HepG2 (cell line): Measurements from ENCODE around the gene INSIG1.

Source experiments
- FOXK1 ChIP-seq: sonication (generic); formaldehyde crosslinking; IDR thresholded peaks from 2 replicates; pipeline ENCODE4 v1.4.0; 2020; ENCODE audit warnings: low read depth, missing genetic modification reagents, borderline replicate concordance
- MAZ ChIP-seq, 2 experiments: sonication (generic) in 1 of 2; formaldehyde crosslinking in 1 of 2; IDR thresholded peaks; 2 replicates each; pipeline versions ENCODE4 v1.5.0 to v1.6.1; 2012 to 2020; ENCODE audit warnings: low read depth in 2 of 2, mild to moderate bottlenecking in 2 of 2, borderline replicate concordance in 1 of 2, improper control_type of control experiment in 1 of 2, low read length in 1 of 2, missing genetic modification reagents in 1 of 2, moderate library complexity in 1 of 2
- TAF1 ChIP-seq: sonication (generic); formaldehyde crosslinking; IDR thresholded peaks from 2 replicates; pipeline ENCODE4 v1.4.0; 2020; ENCODE audit warnings: missing genetic modification reagents
- ZMAT5 ChIP-seq: sonication (generic); formaldehyde crosslinking; IDR thresholded peaks from 2 replicates; pipeline ENCODE4 v1.5.0; 2020; ENCODE audit warnings: mild to moderate bottlenecking, low read depth, missing genetic modification reagents, borderline replicate concordance
- ZNF234 ChIP-seq: sonication (generic); formaldehyde crosslinking; conservative IDR thresholded peaks from 2 replicates; pipeline ENCODE4 v1.5.1; 2020; ENCODE audit warnings: mild to moderate bottlenecking, missing genetic modification reagents
- ZNF468 ChIP-seq: sonication (generic); formaldehyde crosslinking; IDR thresholded peaks from 2 replicates; pipeline ENCODE4 v1.8.0; 2022; ENCODE audit warnings: mild to moderate bottlenecking, moderate library complexity, missing genetic modification reagents

- TF ChIP-seq ZNF468 (CRISPR knock-in tag) (no peak), TAF1 (CRISPR knock-in tag) (no peak), ZMAT5 (CRISPR knock-in tag) (no peak), ZNF234 (CRISPR knock-in tag) (no peak), FOXK1 (no peak), MAZ (IDR thresholded peaks at IDR 0.05; ENCODE audit: borderline replicate concordance, low read depth, low read length) (no peak), MAZ (CRISPR knock-in tag; IDR thresholded peaks at IDR 0.05; ENCODE audit: low read depth) (no peak)
Observed at GRCh38 chr7:155318245-155318644, 20.6 kb downstream of the INSIG1 start.
